Myocyte (in vitro differentiated cells): ENCODE data around the gene DEPDC1B. TPM values are rescaled to one million over a fixed set of nuclear protein-coding genes. Genes with fewer than 3 reads are reported as not detected.
"Not testable (repeated sequence)": the region's sequence is repeated elsewhere in the genome, so short reads cannot be mapped to it uniquely, and the experiment has no call there.

Experiments used
- DNase-seq: peaks from one replicate; pipeline ENCODE4 v3.0.0-alpha.2; 2012; ENCODE audit warnings: low read depth
- total RNA-seq: library from RNA; depleted of rRNA; stranded (reverse); fragments of >200 nt; gene quantifications from 2 replicates; pipeline ENCODE4 v1.2.3, GENCODE V29; 2014

Gene DEPDC1B
- total RNA-seq, 1 donor from 2014 or later: 0.99 TPM

DNA sequence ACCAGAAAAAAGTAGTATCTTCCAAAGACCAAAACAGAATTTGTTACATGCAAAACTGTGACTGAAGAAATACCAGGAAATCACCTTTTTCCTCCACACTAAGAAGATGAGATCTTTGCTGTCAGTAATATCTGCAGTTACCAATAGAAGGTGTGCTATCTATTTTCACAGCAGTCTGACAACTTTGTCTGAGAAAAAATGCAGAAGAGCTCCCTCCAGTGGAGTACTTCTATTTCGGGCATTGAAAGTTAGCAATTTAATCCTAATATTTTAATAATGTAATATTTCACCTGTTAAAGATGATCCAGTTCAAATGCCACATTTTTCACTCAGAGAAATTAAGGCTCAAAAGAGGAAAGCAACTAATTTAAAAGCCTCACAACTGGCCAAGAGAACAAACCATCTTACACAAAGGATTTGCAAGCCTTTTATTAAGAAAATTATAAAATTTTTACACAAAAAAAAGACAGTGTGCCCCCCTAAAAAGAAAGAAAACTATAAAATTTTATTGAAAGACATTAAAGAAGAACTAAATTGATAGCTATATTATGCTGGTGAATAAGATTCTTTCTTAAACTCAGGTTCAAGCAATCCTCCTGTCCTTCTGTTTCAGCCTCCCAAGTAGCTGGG is 50.6 kb downstream of the DEPDC1B start:
- peak; percentile 56 for DNase-seq

DNA sequence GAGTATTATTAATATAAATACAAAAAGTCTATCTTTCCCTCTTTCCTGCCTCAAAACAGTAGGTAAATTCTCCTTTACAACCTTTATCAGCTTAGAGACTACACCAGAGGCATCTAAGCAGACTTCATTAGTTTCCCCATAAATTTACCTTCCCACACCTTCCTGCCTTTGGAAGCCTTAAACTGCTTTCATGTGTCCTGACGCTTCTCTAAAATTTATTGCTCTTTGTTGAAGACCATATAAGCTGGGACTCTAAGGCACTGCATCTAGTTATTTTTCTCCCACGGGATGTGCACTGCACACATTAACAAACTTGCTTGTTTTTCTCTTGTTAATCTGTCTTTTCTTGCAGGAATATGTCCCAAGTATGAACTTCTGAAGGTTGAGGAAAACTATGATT is 51.8 kb downstream of the DEPDC1B start:
- no peak for DNase-seq

DNA sequence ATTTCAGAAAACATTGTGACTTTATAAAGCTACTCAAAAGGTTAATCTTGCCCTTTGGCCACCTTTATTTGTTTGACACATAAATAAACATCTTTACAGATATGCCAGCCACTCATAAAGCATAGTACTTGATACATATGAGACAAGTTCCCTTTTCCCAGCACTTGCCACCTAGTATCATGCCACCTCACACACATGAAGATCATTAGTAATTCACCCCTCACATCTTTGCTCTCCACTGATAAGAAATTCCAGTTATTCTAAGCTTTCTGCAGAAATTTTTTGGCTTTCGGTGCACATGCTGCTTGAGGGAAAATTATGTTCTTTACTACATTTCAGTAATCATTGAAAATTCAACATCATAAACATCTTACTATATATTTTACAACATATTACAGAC is 59.1 kb downstream of the DEPDC1B start:
- DNase-seq: no peak

DNA sequence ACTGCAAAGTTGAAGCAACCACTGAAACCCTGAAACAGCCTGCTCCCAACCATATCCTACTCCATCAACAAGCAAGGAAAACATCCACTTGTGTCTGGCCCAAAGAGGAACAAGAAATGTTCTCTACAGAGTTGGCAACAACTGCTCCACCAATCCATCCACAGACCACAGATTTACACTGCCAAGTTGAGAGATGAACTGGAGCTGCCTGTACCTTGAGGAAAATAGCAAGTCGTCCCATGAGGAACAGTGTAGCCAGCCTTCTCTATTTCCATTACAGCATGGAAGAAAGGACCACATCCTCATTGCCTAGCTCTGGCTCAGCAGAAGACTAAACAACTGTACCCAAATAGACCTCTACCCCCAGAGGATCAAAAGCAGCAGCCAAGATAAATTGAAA is 60.4 kb downstream of the DEPDC1B start:
- DNase-seq: peak; percentile 44

DNA sequence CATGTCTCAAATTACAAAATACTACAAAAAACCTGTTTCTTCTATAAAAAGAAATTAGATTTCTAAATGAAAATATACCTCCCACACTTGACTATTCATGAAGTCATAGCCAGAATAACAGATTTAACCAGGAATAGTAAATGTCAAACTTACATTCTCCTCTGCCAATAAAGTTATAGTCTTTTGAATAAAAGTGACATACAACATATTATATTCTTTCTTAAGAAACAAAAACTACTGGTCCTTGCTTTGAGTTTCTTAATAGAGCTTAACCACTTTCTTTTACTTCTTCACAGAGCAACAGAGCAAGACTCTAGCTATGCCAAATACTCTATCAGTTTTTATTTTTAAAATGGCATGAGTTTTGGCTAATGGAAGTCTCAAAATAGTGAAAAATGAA is 61.7 kb downstream of the DEPDC1B start:
- DNase-seq: no peak

DNA sequence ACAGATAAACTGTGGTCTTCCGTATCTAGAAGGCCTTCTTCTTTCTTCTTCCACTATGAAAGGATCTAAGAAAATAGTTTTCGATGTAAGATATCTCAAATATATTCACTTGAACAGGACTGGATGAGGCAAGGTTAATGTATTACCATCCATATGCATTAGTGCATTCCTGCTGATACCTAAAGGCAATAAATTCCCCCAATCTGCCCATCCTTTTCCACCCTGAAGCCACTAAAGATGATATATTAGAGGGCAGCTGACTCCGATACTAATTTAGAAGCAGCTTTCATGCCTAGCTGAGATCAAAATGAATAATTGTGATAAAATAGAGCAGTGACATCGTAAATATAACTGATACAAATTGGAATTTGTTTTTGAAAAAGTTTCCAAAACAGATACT is 63.3 kb downstream of the DEPDC1B start:
- DNase-seq: peak; percentile 28

DNA sequence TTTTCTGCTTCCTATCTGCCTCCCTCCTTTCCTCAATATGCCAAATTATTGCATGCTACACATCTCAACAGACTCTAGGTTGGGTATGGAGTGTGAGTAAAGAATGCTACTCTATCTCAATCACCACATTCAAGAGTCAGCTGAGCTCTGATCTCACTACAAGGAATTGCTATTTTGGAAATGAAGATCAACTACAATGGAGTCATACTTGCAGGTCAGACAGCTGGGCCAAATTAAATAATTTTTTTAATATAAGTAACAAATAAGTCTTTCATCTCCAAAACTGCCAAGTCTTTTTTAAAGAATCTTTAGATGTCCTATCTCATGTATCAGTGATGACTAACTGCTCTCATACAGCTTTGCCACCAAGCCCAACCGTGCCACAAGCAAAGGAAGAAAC is 64.0 kb downstream of the DEPDC1B start:
- DNase-seq: no peak

DNA sequence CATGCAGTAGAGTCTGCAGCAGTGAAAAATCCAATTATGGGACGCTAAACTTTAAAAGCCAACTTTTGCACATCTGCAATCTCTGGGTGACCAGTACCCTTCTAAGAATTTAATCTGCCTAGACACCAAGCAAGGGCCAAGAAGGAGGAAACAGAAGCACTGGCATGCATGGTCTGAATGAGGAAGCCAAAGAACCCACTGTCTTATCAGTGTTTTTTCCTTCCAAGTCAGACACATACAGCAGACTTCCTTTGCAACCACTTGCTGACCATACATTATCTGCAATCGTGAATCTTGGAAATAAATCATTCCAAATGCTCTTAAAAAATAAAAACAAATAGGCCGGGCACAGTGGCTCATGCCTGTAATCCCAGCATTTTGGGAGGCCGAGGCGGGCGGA is 65.9 kb downstream of the DEPDC1B start:
- no peak for DNase-seq

DNA sequence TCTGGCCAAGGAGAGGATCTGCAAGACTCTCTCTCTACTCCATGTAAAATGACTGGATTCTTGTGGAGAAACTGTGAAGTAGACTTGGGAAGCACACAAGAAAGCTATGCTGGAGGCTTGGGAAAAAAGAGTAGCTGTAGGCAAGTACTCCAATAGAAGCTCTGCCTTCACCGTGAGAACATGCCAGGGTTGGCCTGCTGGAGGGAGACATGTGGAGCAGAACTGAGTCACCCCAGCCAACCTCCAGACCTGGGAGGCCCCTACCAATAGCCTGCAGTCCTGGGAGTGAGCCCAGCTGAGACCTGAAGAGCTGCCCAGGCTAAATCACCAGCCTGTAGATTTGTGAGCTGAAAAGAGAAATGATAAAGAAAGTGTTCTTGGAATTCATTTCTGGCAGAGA is 66.6 kb downstream of the DEPDC1B start:
- peak; percentile 21 for DNase-seq

DNA sequence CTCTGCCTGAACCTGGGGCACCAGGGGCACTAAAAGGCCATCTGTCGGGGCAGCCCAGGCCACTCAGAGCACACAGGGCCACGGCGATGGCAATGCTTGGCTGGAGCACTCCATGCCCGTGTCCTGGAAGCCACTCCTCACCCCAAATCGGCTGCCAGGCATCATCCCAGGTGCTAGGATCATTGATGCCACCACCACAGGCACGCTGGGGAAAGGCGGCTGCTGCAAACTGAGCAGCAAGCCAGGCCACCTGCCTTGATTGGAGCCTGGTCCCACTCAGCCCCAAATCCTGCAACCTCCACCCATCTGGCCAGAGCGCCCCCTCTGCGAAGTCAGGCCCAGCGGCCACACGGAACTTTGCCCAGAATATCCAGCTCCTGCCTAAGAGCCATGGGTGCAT is 67.8 kb downstream of the DEPDC1B start:
- no peak for DNase-seq

DNA sequence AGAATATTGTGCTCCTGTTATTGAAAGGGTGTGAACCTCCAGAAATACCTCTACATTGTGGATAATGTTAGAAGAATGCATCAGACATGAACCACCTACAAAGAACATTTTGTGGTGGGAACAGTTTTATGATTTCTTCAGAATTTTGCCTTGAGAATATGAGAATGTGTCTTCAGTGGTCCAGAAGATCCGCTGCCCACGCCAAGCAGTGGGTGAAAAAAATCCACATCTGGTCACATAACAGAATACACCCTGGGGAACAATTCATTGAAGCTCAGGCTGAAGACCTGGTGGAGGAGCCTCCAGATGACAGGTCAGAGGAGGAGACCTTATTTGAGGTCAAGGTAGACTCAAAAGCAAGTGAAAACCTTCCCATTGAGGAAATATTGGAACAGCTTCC is 69.1 kb downstream of the DEPDC1B start:
- DNase-seq: no peak

DNA sequence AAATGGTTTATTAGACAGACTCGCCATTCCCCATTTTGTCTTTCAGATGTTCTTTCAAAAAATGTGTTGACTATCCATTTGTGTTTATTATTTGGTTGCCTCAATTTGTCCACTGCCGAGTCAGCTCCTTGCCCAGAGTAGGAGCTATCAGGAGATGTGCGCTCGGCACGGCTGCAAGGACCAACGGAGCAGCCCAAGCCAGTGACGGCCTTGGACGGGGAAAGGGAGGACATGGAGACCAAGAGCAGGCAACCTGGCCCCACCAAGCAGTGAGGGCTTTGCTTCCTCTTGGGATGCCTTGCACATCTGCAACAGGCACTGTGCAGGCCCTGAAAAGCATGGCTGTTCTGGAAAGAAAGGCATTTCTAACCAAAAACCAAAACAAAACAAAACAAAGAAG is 69.8 kb downstream of the DEPDC1B start:
- no peak for DNase-seq

DNA sequence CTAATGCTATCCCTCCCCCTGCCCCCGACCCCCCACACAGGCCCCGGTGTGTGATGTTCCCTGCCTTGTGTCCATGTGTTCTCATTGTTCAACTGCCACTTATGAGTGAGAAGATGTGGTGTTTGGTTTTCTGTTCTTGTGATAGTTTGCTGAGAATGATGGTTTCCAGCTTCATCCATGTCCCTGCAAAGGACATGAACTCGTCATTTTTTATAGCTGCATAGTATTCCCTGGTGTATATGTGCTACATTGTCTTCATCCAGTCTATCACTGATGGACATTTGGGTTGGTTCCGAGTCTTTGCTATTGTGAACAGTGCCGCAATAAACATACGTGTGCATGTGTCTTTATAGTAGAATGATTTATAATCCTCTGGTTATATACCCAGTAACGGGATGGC is 75.1 kb downstream of the DEPDC1B start:
- DNase-seq: not testable (repeated sequence)

DNA sequence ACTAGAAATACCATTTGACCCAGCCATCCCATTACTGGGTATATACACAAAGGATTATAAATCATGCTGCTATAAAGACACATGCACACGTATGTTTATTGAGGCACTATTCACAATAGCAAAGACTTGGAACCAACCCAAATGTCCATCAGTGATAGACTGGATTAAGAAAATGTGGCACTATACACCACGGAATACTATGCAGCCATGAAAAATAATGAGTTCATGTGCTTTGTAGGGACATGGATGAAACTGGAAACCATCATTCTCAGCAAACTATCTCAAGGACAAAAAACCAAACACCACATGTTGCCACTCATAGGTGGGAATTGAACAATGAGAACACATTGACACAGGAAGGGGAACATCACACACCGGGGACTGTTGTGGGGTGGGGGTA is 79.2 kb downstream of the DEPDC1B start:
- DNase-seq: not testable (repeated sequence)

DNA sequence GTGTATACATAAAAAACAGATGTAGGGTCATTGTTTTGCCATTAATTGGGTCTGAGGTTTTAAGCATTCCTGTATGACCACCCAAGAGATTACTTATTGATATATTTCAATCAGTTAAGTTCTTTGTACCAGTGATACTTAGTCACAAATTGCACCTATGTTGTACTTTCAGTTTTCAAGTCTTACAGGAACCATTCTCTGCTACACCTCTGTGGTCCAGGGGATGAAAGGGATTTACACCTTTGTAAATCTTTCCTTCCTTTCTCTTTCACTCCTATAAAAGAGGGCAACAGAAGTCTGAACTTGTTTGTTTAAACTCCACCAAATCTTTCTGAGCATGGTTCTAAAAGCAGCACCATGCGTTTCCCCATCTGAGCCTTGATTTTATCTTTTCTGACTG is 86.1 kb downstream of the DEPDC1B start:
- DNase-seq: no peak

DNA sequence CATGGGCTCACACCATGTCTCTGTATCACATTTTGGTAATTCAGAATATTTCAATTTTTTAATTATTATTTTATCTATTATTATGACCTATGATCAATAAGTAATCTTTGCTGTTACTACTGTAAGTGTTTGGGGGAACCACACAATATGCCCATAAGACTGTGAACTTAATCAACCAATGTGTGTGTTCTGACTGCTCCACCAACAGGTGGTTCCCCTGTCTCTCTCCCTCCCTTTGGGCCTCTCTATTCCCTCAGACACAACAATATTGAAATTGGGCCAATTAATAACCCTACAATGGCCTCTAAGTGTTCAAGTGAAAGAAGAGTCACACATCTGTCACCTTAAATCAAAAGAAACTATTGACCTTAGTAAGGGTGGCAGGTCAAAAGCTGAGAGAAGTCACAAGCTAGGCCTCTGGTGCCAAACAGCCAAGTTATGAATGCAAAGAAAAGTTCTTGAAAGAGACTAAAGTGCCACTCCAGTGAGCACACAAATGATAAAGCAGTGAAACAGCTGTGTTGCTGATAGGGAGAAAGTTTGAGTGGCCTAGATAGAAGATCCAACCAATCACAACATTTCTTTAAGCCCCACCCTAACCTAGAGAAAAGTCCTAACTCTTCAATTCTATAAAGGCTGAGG is 88.7 kb downstream of the DEPDC1B start:
- peak; percentile 3 for DNase-seq

DNA sequence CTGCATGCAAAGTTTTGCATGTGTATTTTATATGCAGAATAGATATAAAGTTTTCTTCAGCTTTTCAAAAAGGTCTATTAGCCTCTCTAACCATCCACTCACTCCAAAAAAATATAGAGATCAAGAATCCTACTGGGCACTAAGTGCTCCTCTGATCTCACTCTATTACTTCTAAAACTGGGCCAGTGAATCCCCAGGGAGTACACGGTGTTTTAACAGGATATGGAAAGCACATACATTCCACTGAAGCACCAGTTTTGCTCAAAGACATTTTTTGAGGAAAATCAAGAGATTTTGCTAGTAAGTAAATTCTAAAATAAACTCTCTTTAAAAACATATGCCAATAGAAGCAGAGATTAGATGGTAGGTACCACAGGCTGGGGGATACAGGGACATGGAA is 95.2 kb downstream of the DEPDC1B start:
- DNase-seq: no peak

DNA sequence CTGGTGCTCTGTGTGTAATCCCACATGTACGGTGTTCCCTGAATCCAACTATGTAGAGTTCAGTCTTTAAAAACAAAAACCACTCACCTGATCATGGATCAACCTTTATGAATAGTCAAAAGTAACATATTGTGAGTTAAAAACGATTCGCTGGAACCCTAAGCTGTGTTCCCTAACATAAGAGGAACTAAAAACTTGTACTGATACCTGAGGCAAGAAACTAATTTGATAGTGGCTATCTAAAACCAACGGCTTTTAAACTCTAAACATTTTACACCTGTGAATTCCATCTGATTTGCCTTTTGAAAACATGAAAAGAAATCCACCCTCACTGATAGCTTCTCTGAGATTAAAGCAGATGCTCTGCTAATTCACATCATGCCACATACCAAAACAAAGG is 101.5 kb downstream of the DEPDC1B start:
- DNase-seq: no peak

DNA sequence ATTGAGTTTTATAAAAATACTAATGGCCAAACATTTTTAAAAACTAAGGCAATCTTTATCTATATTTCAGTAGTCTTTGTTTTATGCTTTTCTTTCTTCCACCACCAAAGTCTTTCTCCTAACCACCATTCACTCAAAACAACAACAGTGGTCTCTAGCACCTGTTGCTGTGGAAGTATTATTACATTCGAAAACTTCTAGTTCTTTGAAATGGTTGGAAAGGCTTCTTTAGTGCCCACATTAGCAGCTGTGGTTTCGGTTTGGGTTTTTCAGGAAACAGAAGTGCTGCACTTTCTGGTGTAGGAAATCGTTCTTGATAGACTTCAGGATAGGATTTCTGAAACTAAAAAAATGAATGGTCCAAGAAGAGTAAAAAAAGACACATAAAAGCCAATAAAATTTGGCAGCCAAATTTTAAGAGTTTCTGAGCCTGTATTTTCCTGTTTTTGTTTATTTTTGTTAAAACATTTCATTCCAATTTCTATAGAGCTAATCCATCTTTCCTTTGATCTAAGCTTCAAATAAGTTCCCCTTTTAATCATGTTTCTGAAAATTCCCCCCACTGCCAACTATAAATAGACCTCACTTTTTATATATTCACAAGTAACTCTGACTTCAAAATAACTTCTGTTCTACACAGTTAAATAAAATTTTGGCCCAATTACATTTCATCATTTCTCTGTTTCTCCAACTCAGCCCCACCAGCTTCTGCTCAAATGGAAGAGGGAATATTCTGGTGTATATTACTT is 102.2 kb downstream of the DEPDC1B start:
- peak; percentile 73 for DNase-seq

DNA sequence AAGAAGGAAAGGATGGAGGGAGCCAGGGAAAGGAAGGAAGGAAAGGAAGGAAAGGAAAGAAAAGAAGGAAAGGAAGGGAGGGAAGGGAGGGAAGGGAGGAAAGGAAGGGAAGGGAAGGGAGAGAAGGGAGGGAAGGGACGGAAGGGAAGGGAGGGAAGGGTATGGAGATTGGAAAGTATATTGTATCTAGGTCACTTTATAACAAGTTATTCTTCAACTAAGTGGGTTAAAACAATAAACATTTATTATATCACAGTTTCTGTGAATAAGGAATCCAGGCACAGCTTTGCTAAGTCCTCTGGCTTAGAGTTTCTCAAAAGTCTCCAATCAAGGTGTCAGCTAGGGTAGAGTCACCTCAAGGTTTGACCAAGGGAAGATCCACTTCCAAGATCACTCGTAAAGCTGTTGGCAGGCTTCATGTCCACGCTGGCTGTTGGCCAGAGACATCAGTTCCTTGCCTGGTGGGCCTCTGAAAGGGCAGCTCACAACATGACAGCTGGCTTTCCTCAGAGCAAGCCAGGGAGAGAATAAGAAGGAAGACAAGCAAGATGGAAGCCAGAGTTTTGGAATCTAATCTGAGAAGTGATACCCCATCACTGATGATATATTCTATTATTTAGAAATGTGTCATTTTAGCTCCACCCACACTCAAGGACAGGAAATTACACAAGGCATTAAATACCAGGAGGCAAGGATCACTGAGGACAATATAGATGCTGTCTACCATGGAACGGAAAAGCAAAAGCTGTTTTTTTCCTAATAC is 105.1 kb downstream of the DEPDC1B start:
- DNase-seq: peak; percentile 18

DNA sequence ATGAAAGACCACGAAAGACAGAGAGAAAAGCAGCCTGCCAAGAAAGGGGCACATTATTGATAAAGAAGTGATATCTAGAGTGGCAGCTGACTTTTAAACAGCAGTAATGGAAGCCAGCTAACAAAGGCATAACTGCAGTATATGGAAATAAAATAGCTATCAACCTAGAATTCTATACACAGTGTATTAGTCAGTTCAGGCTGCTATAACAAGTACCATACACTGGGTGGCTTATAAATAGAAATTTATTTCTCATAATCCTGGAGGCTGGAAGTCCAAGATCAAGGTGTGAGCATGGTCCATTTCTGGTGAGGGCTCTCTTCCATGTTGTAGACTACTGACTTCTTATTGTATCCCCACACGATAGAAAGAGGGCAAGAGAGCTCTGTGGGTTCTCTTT is 109.8 kb downstream of the DEPDC1B start:
- no peak for DNase-seq

DNA sequence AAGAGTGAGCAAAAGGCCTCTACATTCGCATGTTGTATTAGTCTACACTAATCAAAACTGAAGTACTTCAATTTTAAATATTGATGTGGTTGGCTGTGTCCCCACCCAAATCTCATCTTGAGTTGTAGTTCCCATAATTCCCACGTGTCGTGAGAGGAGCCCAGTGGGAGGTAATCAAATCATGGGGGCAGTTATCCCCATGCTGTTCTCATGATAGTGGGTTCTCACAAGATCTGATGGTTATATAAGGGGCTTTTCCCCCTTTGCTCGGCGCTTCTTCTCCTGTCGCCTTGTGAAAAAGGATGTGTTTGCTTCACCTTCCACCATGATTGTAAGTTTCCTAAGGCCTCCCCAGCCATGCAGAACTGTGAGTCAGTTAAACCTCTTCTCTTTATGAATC is 112.7 kb downstream of the DEPDC1B start:
- DNase-seq: not testable (repeated sequence)
